Activated B cell treated with CpG ODN at 0.5 μM for 24 hours (primary cell): Measurements from ENCODE around the gene GRM2. TPM values are rescaled to one million over a fixed set of nuclear protein-coding genes. Genes with fewer than 3 reads are reported as not detected.
A peak's percentile ranks its signal among the peaks of the same experiment; 100 is the strongest.

Experiments
- ATAC-seq: fragments of 200-7000 bp; cut with Tn5 transposase; one replicate; pipeline ENCODE4 v1.10.0; 2021; ENCODE audit warnings: low read depth, mild to moderate bottlenecking, moderate library complexity
- CTCF ChIA-PET: fragments of 350-600 bp; sonication (Branson Sonifier 250); formaldehyde crosslinking; loops from one replicate; lab custom pipeline; 2021; ENCODE audit warnings: antibody characterized with exemption; lab: Charles Lee
- POLR2A ChIA-PET: fragments of 350-600 bp; sonication (Branson Sonifier 250); formaldehyde crosslinking; loops from one replicate; lab custom pipeline; 2021; ENCODE audit warnings: antibody characterized with exemption; lab: Charles Lee
- DNase-seq: peaks from one replicate; pipeline ENCODE4 v3.0.0; 2022
- H3K27ac Mint-ChIP-seq: one replicate; pipeline ENCODE4 v1.8.0; 2020; ENCODE audit warnings: mixed read lengths
- H3K27me3 Mint-ChIP-seq: one replicate; pipeline ENCODE4 v1.8.0; 2021; ENCODE audit warnings: mixed read lengths
- H3K36me3 Mint-ChIP-seq: one replicate; pipeline ENCODE4 v1.8.0; 2021; ENCODE audit warnings: low read depth, mixed read lengths
- H3K4me1 Mint-ChIP-seq: one replicate; pipeline ENCODE4 v1.8.0; 2021; ENCODE audit warnings: mixed read lengths
- H3K4me3 Mint-ChIP-seq: one replicate; pipeline ENCODE4 v1.8.0; 2020; ENCODE audit warnings: mild to moderate bottlenecking, mixed read lengths
- H3K9me3 Mint-ChIP-seq: one replicate; pipeline ENCODE4 v1.8.0; 2020; ENCODE audit warnings: mixed read lengths
- intact Hi-C: fragments of 100-400 bp; cut with micrococcal nuclease; formaldehyde crosslinking; loops from one replicate; pipeline ENCODE4 v1.15.1; 2024
- total RNA-seq: library from RNA; stranded (reverse); gene quantifications from 2 replicates; pipeline ENCODE4 v1.2.3, GENCODE V29; 2022
- TF ChIP-seq, protein P1 (sequence below): fragments of 200-600 bp; IDR thresholded peaks from one replicate; pipeline ENCODE4 v1.8.0; 2022; ENCODE audit warnings: antibody characterized with exemption, mild to moderate bottlenecking

The GRM2 gene
- total RNA-seq, 1 donor from 2014 or later: 0.58 TPM

GRCh38 chr3:51677358-51677757 lies 29.5 kb upstream of the GRM2 start:
- Mint-ChIP-seq H3K36me3 (peaks cover 30% of the 10 kb centered on the region), H3K27ac (no peak overlapping the region), H3K4me3 (no peak overlapping the region), H3K4me1 (peaks cover 81% of the 10 kb centered on the region), H3K27me3 (no peaks in the 10 kb centered on the region), H3K9me3 (no peaks in the 10 kb centered on the region)
- DNase-seq: no peak
- CTCF ChIA-PET: no interaction called here
- ATAC-seq: no peak
- TF ChIP-seq, protein P1, sequence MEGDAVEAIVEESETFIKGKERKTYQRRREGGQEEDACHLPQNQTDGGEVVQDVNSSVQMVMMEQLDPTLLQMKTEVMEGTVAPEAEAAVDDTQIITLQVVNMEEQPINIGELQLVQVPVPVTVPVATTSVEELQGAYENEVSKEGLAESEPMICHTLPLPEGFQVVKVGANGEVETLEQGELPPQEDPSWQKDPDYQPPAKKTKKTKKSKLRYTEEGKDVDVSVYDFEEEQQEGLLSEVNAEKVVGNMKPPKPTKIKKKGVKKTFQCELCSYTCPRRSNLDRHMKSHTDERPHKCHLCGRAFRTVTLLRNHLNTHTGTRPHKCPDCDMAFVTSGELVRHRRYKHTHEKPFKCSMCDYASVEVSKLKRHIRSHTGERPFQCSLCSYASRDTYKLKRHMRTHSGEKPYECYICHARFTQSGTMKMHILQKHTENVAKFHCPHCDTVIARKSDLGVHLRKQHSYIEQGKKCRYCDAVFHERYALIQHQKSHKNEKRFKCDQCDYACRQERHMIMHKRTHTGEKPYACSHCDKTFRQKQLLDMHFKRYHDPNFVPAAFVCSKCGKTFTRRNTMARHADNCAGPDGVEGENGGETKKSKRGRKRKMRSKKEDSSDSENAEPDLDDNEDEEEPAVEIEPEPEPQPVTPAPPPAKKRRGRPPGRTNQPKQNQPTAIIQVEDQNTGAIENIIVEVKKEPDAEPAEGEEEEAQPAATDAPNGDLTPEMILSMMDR: no peak
- intact Hi-C loops: no loop called here
- POLR2A ChIA-PET: interaction anchor here (1.1 kb wide), 1 partner anchor 9 kb away, joined by 3 read pairs; no protein-coding TSS in a partner anchor

DNA sequence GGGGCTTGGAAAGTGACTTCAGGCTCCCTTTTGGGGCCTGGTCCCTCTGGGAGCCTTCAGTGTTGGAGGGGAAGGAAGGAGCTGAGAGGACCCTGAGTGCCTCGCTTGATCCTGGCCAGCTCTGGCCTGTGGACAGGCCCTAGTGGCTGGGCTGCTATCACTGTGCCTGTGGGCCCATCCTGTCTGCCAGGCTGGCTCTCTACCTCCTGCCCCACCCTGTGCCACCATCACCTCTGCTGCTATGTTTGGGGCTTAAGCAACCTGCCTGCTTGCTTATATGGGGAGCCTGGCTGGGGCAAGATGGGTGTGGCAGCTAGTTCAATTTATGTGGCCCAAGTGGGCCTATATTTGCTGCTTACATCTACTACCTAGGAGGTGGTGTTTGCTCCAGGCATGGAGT lies 28.7 kb upstream of the GRM2 start:
- POLR2A ChIA-PET: no interaction called here
- CTCF ChIA-PET: no interaction called here
- H3K36me3 Mint-ChIP-seq: peaks cover 34% of the 10 kb centered on the region

GRCh38 chr3:51678641-51679040 lies 28.2 kb upstream of the GRM2 start:
- TF ChIP-seq, protein P1: no peak
- Mint-ChIP-seq H3K4me3 (no peak overlapping the region), H3K36me3 (peaks cover 35% of the 10 kb centered on the region), H3K4me1 (peaks cover 80% of the 10 kb centered on the region), H3K27me3 (no peaks in the 10 kb centered on the region), H3K9me3 (no peaks in the 10 kb centered on the region), H3K27ac (peak overlapping the region; percentile 7)
- ChIA-PET CTCF (interaction anchor here (4.3 kb wide), 1 partner anchor 8 kb away, joined by 78 read pairs; the partner anchor contains the start of gene TEX264), POLR2A (no interaction called here)
- intact Hi-C loops: no loop called here
- DNase-seq (no peak), ATAC-seq (no peak)

More for the DNA sequence above, 28.7 kb upstream of the GRM2 start:
- ATAC-seq: no peak
- no peaks in the 10 kb centered on the region for H3K9me3 Mint-ChIP-seq
- intact Hi-C loops: no loop called here
- no peaks in the 10 kb centered on the region for H3K27me3 Mint-ChIP-seq
- no peak overlapping the region for H3K4me3 Mint-ChIP-seq
- TF ChIP-seq, protein P1: no peak
- peaks cover 83% of the 10 kb centered on the region for H3K4me1 Mint-ChIP-seq
- no peak for DNase-seq
- peak overlapping the region; percentile 30 for H3K27ac Mint-ChIP-seq

GRCh38 chr3:51679318-51679717 lies 27.6 kb upstream of the GRM2 start:
- intact Hi-C loops: no loop called here
- H3K4me1 Mint-ChIP-seq: peaks cover 74% of the 10 kb centered on the region
- peaks cover 37% of the 10 kb centered on the region for H3K36me3 Mint-ChIP-seq
- no peak for DNase-seq
- no peaks in the 10 kb centered on the region for H3K27me3 Mint-ChIP-seq
- CTCF ChIA-PET: interaction anchor here (0.5 to 4.3 kb wide), 4 partner anchors 9 to 178 kb away, joined by 5 to 114 read pairs (median 54); partner anchors contain the start of genes DCAF1 and TEX264
- TF ChIP-seq, protein P1: no peak
- peak overlapping the region; percentile 81 for H3K27ac Mint-ChIP-seq
- no peaks in the 10 kb centered on the region for H3K9me3 Mint-ChIP-seq
- H3K4me3 Mint-ChIP-seq: no peak overlapping the region
- ATAC-seq: no peak
- POLR2A ChIA-PET: no interaction called here

- Mint-ChIP-seq H3K27me3 (no peaks in the 10 kb centered on the region), H3K36me3 (peaks cover 39% of the 10 kb centered on the region), H3K4me1 (peaks cover 73% of the 10 kb centered on the region), H3K27ac (peak overlapping the region; percentile 81), H3K4me3 (no peak overlapping the region), H3K9me3 (no peaks in the 10 kb centered on the region)
- ChIA-PET CTCF (interaction anchor here (3.9 to 4.3 kb wide), 3 partner anchors 9 to 178 kb away, joined by 31 to 114 read pairs (median 78); partner anchors contain the start of genes DCAF1 and TEX264), POLR2A (interaction anchor here (0.5 kb wide), 1 partner anchor 17 kb away, joined by 3 read pairs; no protein-coding TSS in a partner anchor)
- TF ChIP-seq, protein P1: no peak
- intact Hi-C loops: no loop called here
- DNase-seq (no peak), ATAC-seq (no peak)
Observed at GRCh38 chr3:51679777-51680176, 27.1 kb upstream of the GRM2 start.
